GM10847 (cell line): ENCODE results near the gene LZIC.

ENCODE experiments used
- POLR2A ChIP-seq: IDR thresholded peaks from 2 replicates; pipeline ENCODE4 v1.6.1; 2011; ENCODE audit not compliant: insufficient read length; ENCODE audit errors: extremely low read depth

LZIC gene

GRCh38 chr1:9942939-9943788 is at the start of gene LZIC, which contains the start of gene NMNAT1:
LZIC (minus strand) TSS chr1:9943391; CDS start chr1:9936619, 6,772 bp downstream.
NMNAT1 (plus strand) TSS chr1:9943475; CDS start chr1:9972074, 28,599 bp downstream.
- TF ChIP-seq POLR2A: peak; percentile 92

- no peak for TF ChIP-seq POLR2A
Measured at GRCh38 chr1:9992910-9993309, 49.7 kb upstream of the LZIC start.

GRCh38 chr1:9990944-9991343 is 47.8 kb upstream of the LZIC start:
- TF ChIP-seq POLR2A: no peak

GRCh38 chr1:9989773-9990172 is 46.6 kb upstream of the LZIC start:
- no peak for TF ChIP-seq POLR2A

DNA sequence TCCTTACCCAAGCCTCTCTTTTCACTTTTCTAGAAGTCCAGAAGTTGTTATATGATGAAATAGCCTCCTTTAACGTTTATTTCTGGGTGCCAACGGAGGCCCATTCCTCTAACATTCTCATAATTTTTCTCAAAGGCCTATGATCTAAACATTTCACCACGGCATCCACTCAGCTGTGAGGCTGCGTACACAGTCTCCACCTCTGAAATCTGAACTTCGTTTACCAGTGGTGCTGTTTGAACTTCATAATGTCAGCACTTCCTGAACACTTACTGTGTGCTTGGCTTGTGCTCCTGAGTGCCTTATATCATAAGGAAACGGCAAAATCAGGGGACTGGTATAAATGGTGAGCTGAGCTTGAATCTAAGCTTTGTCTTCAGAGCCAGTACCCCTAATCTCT is 41.8 kb upstream of the LZIC start:
- TF ChIP-seq POLR2A: no peak

DNA sequence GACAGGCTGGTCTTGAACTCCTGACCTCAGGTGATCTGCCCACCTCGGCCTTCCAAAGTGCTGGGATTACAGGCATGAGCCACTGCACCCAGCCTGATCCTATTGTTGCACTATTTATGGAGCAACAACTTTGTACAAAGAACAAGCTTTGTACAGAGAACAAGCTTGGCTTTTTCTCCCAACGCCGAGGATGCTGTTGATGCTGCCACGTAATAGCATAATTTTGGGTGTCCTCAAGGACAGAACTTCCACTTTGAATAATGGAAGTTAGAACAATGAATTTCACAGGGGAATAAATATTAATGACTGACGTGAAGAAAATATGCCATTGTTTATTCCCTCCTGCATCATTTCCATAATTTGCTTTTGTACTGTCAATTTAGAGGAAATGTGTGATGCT is 41.1 kb upstream of the LZIC start:
- TF ChIP-seq POLR2A: no peak

GRCh38 chr1:9960706-9961562 is 17.7 kb upstream of the LZIC start:
- no peak for TF ChIP-seq POLR2A

DNA sequence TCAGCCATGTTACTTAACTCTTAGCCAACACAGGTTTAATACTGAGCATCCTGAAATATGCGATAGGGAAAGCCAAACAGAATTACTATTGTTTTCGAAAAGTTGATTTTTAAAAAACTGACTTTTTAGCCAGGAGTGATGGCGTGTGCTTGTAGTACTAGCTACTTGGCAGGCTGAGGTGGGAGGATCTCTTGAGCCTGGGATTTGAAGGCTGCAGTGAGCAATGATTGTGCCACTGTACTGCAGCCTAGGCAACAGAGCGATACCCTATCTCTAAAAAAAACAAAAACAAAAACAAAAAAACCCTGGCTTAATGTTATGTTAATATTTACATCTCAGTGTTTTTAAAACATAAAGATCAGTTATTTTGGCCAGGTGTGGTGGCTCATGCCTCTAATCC is 16.8 kb upstream of the LZIC start:
- TF ChIP-seq POLR2A: no peak

DNA sequence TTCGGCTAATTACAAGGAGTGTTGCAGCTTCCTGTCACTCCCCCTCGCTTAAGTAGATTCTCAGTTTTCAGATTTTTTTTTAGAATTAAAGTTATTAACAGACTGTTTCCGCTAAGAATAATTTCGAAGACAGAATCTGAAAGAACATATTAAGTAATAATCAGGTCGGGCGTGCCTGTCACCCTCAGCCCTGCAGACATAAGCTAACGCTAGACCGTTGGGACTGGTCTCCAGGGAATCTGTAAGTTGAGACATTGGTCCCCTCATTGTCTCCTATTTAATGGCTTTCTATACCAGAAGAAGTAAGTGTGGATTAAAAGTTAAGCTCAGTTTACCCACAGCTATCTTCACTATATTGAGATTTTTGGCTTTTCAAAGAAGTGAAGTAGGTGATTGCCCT is 14.5 kb upstream of the LZIC start:
- no peak for TF ChIP-seq POLR2A

GRCh38 chr1:9946315-9946714 is 3.1 kb upstream of the LZIC start:
- no peak for TF ChIP-seq POLR2A

DNA sequence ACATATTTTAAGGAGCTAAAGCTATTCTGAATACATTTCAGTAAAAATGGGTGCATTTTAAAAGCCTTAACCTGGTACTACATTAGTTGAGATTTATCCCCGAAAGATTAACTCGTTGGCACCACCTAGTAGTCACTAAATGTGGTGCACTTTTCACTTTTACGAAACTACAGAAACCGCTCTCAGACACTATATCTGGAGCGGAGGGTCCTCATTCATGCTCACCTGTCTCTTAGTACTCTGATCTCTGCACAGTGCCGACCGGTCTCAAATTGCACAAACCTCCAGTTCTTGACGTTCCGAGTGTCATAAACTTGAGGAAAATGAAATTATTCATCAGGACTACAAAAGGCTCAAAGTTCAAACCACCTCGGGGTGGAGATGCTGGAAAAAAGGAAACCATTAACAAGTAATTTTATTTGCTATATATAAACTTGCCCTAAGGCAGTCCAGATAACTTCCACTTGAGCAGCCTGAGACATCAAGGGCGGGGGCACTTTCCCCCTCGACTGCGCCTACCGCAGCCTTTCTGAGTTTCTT is 722 bp downstream of the LZIC start:
- TF ChIP-seq POLR2A: no peak

- TF ChIP-seq POLR2A: no peak
Measured at GRCh38 chr1:9929431-9930385, 13.5 kb downstream of the LZIC start.

DNA sequence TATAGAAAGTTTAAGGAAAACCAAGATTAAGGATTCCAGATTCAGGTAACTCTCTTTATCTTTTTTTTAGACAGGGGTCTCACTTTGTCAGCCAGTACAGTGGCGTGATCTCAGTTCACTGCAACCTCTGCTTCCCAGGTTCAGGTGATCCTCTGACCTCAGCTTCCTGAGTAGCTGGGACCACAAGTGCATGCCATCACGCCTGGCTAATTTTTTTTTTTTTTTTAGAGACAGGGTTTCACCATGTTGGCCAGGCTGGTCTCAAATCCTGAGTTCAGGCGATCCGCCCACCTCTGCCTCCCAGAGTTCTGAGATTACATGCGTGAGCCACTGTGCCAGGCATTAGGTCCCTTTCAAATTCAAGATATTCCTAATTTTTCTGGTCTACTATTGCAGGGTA is 15.9 kb downstream of the LZIC start:
- TF ChIP-seq POLR2A: no peak

DNA sequence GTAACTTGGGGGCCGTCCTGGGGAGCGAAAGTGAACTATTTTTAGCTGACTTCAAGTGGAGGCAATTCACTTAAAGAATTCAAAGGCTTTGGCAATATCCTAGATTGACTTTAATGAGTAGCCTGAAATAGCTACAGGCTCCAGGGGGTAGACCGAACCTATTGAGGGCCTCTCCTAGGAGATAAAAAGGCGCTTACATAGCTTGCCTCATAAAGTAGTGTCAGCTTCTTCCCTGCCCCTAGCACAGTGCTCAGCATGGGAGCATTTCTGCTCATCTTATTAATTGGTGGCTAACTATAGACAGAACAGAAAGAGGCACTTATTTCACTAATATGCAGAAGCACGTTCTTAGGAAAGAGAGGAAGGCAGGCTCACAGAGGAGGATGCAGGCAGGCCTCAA is 20.8 kb downstream of the LZIC start:
- no peak for TF ChIP-seq POLR2A

DNA sequence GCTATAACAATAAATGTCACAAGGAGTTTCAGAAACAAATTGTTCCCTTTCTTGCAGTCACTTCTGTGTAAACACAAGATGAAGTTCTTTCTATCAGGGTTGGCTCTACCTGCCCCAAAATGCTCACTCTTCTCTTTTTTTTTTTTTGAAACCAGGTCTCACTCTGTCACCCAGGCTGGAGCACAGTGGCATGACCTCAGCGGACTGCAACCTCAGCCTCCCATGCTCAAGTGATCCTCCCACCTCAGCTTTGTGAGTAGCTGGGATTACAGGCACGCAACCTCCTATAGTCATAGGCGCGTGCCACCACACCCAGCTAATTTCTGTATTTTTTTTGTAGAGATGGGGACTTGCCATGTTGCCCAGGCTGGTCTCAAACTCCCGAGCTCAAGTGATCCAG is 22.6 kb downstream of the LZIC start:
- no peak for TF ChIP-seq POLR2A

DNA sequence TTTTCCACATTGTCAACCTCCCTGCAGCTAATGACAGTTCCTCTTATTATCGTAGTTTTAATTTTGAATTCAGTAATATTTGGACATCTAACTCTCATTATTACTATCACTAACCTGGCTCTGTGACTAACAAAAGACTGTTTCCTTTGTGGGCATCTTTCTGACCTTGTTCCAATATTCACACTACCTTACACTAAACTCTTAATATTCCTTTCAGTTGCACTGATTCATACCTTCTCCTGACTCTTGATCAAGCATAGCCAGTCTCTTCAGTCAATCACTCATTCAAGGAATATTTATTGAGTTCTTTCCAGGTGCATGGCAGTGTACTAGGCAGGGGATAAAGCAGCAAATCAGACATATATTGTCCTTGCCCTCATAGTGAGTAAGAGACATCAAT is 25.3 kb downstream of the LZIC start:
- TF ChIP-seq POLR2A: no peak
